SH-SY5Y (cell line): ENCODE data around the gene NKAIN4.

ENCODE experiments used
- GATA2 ChIP-seq: IDR thresholded peaks from 2 replicates; pipeline ENCODE4 v1.6.1; 2011; ENCODE audit warnings: mild to moderate bottlenecking, low read depth, low read length
- GATA3 ChIP-seq: IDR thresholded peaks from 2 replicates; pipeline ENCODE4 v1.6.1; 2011; ENCODE audit warnings: low read depth, mild to moderate bottlenecking, low read length, moderate library complexity

GRCh38 chr20:63265891-63266515, 11.7 kb upstream of the NKAIN4 start:
- TF ChIP-seq GATA2 = no peak
- TF ChIP-seq GATA3 = no peak
